Lower leg skin (tissue), 4 donors: ENCODE results near the gene PABPN1L. TPM values are rescaled to one million over a fixed set of nuclear protein-coding genes. Genes with fewer than 3 reads are reported as not detected.

Source experiments
- DNase-seq, 2 donors: peaks; one replicate each; pipeline ENCODE4 v3.0.0-alpha.2; 2019; ENCODE audit warnings: low spot score in 2 of 2
- H3K4me3 ChIP-seq: fragments of 200-600 bp; sonication (generic); 2 replicates; pipeline ENCODE4 v1.5.1; 2017; ENCODE audit warnings: mild to moderate bottlenecking, low read depth; ENCODE audit not compliant: poor library complexity, severe bottlenecking
- CTCF ChIP-seq, 3 donors: fragments of 450-650 bp; IDR thresholded peaks; one replicate each; pipeline ENCODE4 v1.5.1; 2016; ENCODE audit warnings: antibody characterized with exemption in 3 of 3, mild to moderate bottlenecking in 3 of 3, moderate library complexity in 2 of 3
- POLR2A ChIP-seq, 2 donors: fragments of 450-650 bp; IDR thresholded peaks; one replicate each; pipeline ENCODE4 v1.6.1; 2016 to 2017; ENCODE audit warnings: antibody characterized with exemption in 2 of 2, mild to moderate bottlenecking in 1 of 2, moderate library complexity in 1 of 2
- WGBS, 2 donors: methylation state at CpG; one replicate each; pipeline ENCODE4 v1.1.5; 2018; 5-methylcytosine and 5-hydroxymethylcytosine counted together
- intact Hi-C: fragments of 100-400 bp; cut with DNase I; formaldehyde crosslinking; loops from one replicate; pipeline ENCODE4 v1.15.0; 2023; ENCODE audit warnings: low total_unique reads
- total RNA-seq, 4 donors: library from RNA; depleted of rRNA; stranded (reverse); fragments of >200 nt; gene quantifications; one replicate each; pipeline ENCODE4 v1.1.0, GENCODE V29; 2016

PABPN1L gene
- total RNA-seq, 4 donors from 2014 or later, result not detected

- TF ChIP-seq CTCF (IDR thresholded peaks at IDR 0.05) (no peak), POLR2A (IDR thresholded peaks at IDR 0.05) (no peak)
- intact Hi-C loops, result no loop called here
- WGBS, 2 donors, result 80 to 84% methylated on average over 15 of the region's 15 CpGs
Measured at GRCh38 chr16:88912556-88912955, 46.1 kb upstream of the PABPN1L start.

GRCh38 chr16:88911946-88912310 is 45.5 kb upstream of the PABPN1L start:
- no peak for DNase-seq
- no peak overlapping the region for H3K4me3 ChIP-seq
- 87 to 91% methylated on average over 16 of the region's 16 CpGs for WGBS, 2 donors
- no peak for TF ChIP-seq CTCF (IDR thresholded peaks at IDR 0.05)
- no peak for TF ChIP-seq POLR2A (IDR thresholded peaks at IDR 0.05)
- intact Hi-C loops, result no loop called here

More at GRCh38 chr16:88912556-88912955, 46.1 kb upstream of the PABPN1L start:
- no peak overlapping the region for H3K4me3 ChIP-seq
- DNase-seq, result no peak

GRCh38 chr16:88911136-88911945 is 44.9 kb upstream of the PABPN1L start:
- DNase-seq, result no peak
- intact Hi-C loops, result no loop called here
- WGBS, 2 donors, result 80 to 84% methylated on average over 36 of the region's 36 CpGs
- TF ChIP-seq CTCF (IDR thresholded peaks at IDR 0.05) (no peak), POLR2A (IDR thresholded peaks at IDR 0.05) (no peak)
- no peak overlapping the region for H3K4me3 ChIP-seq

GRCh38 chr16:88910284-88911135 is 44.0 kb upstream of the PABPN1L start:
- no peak overlapping the region for H3K4me3 ChIP-seq
- DNase-seq, result no peak
- WGBS, 2 donors, result 68 to 71% methylated on average over 20 to 26 of the region's 26 CpGs
- TF ChIP-seq CTCF (IDR thresholded peaks at IDR 0.05) (no peak), POLR2A (IDR thresholded peaks at IDR 0.05) (no peak)
- intact Hi-C loops, result no loop called here

GRCh38 chr16:88909431-88910210 is 43.2 kb upstream of the PABPN1L start:
- intact Hi-C loops, result no loop called here
- 82 to 83% methylated on average over 43 to 44 of the region's 44 CpGs for WGBS, 2 donors

More at GRCh38 chr16:88909431-88910210, 43.2 kb upstream of the PABPN1L start:
- H3K4me3 ChIP-seq, result no peak overlapping the region
- DNase-seq, result no peak
- TF ChIP-seq CTCF (IDR thresholded peaks at IDR 0.05) (no peak), POLR2A (IDR thresholded peaks at IDR 0.05) (no peak)
